Transverse colon (tissue), 4 donors: Measurements from ENCODE around the gene RAX2.

Experiments used
- CTCF ChIP-seq, 5 experiments: fragments of 200-600 bp in 3 of 5; fragments of 450-650 bp in 2 of 5; sonication (generic) in 3 of 5; IDR thresholded peaks; 1 replicate in 2 of 5; 2 replicates in 3 of 5; pipeline ENCODE4 v1.5.1; 2016 to 2017; ENCODE audit warnings: antibody characterized with exemption in 5 of 5, inconsistent platforms in 3 of 5, mild to moderate bottlenecking in 2 of 5, moderate library complexity in 1 of 5
- EP300 ChIP-seq: sonication (generic); formaldehyde crosslinking; IDR thresholded peaks from one replicate; pipeline ENCODE4 v1.6.1; 2017; ENCODE audit warnings: antibody characterized with exemption, low read depth
- POLR2A ChIP-seq: fragments of 450-650 bp; IDR thresholded peaks from one replicate; pipeline ENCODE4 v1.6.1; 2016; ENCODE audit warnings: antibody characterized with exemption, mild to moderate bottlenecking, moderate library complexity
- POLR2AphosphoS5 ChIP-seq, 3 donors: sonication (generic); formaldehyde crosslinking; IDR thresholded peaks; one replicate each; pipeline ENCODE4 v1.6.1; 2016; ENCODE audit warnings: antibody characterized with exemption in 3 of 3

- TF ChIP-seq EP300: no peak
- TF ChIP-seq POLR2A: no peak
- no peak for TF ChIP-seq CTCF (IDR thresholded peaks at IDR 0.05)
- TF ChIP-seq POLR2AphosphoS5 (IDR thresholded peaks at IDR 0.05): no peak
Measured at GRCh38 chr19:3753631-3754410, 18.2 kb downstream of the RAX2 start.
